Measurements from ENCODE around the gene COPE.

- no peak for TF ChIP-seq L3MBTL2 (conservative IDR thresholded peaks at IDR 0.05)
- no peak for TF ChIP-seq ZNF384 (IDR thresholded peaks at IDR 0.05)
- no peak for TF ChIP-seq TARDBP (IDR thresholded peaks at IDR 0.05)
- TF ChIP-seq PKNOX1 (IDR thresholded peaks at IDR 0.05): no peak
- no peak for TF ChIP-seq SP1 (IDR thresholded peaks at IDR 0.05)
- TF ChIP-seq NFRKB (IDR thresholded peaks at IDR 0.05): no peak
Observed at GRCh38 chr19:18851673-18852325, 67.4 kb downstream of the COPE start.
